ENCODE data around the gene COMMD10. TPM values are rescaled to one million over a fixed set of nuclear protein-coding genes. Genes with fewer than 3 reads are reported as not detected.
A peak's percentile ranks its signal among the peaks of the same experiment; 100 is the strongest.

The COMMD10 gene
- total RNA-seq, 1 donor from 2014 or later = 23.3 TPM

DNA sequence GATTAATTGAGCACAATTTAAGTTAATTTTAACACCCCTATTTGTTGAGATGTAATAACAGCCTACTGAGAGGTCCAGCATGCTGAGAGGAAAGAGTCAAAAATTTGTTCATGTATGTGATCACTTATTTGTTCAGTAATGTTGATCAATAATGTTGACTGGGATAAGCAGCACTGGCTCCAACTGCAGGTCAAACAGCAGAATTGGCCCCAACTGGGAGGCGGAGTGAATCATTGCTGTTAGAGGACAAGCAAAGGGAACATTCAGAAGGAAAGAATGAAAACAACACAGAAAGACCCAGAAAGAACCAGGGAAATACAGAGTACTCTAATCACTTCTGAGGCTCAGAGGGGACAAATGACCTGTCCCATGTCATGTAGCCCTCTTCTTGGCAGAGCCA, 221.1 kb downstream of the COMMD10 start:
- Mint-ChIP-seq H3K27ac (no peak overlapping the region), H3K9me3 (peaks cover 49% of the 10 kb centered on the region), H3K36me3 (peaks cover 72% of the 10 kb centered on the region), H3K4me3 (no peak overlapping the region), H3K27me3 (ENCODE audit: low read depth) (no peaks in the 10 kb centered on the region), H3K4me1 (peaks cover 14% of the 10 kb centered on the region)
- no peak for DNase-seq (ENCODE audit: low spot score in 2 of 2, unreplicated experiment in 2 of 2)
- TF ChIP-seq, protein P1, sequence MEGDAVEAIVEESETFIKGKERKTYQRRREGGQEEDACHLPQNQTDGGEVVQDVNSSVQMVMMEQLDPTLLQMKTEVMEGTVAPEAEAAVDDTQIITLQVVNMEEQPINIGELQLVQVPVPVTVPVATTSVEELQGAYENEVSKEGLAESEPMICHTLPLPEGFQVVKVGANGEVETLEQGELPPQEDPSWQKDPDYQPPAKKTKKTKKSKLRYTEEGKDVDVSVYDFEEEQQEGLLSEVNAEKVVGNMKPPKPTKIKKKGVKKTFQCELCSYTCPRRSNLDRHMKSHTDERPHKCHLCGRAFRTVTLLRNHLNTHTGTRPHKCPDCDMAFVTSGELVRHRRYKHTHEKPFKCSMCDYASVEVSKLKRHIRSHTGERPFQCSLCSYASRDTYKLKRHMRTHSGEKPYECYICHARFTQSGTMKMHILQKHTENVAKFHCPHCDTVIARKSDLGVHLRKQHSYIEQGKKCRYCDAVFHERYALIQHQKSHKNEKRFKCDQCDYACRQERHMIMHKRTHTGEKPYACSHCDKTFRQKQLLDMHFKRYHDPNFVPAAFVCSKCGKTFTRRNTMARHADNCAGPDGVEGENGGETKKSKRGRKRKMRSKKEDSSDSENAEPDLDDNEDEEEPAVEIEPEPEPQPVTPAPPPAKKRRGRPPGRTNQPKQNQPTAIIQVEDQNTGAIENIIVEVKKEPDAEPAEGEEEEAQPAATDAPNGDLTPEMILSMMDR (IDR thresholded peaks at IDR 0.05; ENCODE audit: unreplicated experiment) = no peak

GRCh38 chr5:116306846-116307245, 222.0 kb downstream of the COMMD10 start:
- TF ChIP-seq, protein P1 (IDR thresholded peaks at IDR 0.05; ENCODE audit: unreplicated experiment) = no peak
- H3K9me3 Mint-ChIP-seq = peaks cover 57% of the 10 kb centered on the region
- peaks cover 77% of the 10 kb centered on the region for H3K36me3 Mint-ChIP-seq
- no peak overlapping the region for H3K4me3 Mint-ChIP-seq
- no peak overlapping the region for H3K27ac Mint-ChIP-seq
- peaks cover 8% of the 10 kb centered on the region for H3K4me1 Mint-ChIP-seq
- DNase-seq (ENCODE audit: low spot score in 2 of 2, unreplicated experiment in 2 of 2) = no peak
- no peaks in the 10 kb centered on the region for H3K27me3 Mint-ChIP-seq (ENCODE audit: low read depth)

- no peak for DNase-seq (ENCODE audit: low spot score in 2 of 2, unreplicated experiment in 2 of 2)
- TF ChIP-seq, protein P1 (IDR thresholded peaks at IDR 0.05; ENCODE audit: unreplicated experiment) = no peak
- Mint-ChIP-seq H3K9me3 (peaks cover 61% of the 10 kb centered on the region), H3K27ac (no peak overlapping the region), H3K27me3 (ENCODE audit: low read depth) (no peaks in the 10 kb centered on the region), H3K36me3 (peaks cover 77% of the 10 kb centered on the region), H3K4me1 (peaks cover 11% of the 10 kb centered on the region), H3K4me3 (no peak overlapping the region)
These were observed 223.6 kb downstream of the COMMD10 start for GRCh38 chr5:116308391-116308790.

DNA sequence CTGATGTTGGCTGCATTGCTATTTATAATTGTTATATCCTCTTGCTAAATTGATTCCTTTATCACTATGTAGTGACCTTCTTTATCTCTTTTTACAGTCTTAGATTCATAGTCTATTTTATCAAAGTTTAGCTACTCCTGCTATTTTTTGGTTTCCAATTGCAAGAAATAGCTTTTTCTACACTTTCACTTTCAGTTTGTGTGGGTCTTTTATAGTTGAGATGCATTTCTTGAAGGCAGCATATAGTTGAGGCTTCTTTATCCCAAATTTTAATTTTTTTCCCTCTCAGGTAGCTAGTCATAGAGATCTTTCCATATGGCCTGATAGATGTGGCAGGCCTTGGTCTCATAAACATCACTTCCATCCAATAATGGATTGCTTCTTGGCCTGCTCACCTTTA, 228.5 kb downstream of the COMMD10 start:
- H3K4me1 Mint-ChIP-seq = peaks cover 28% of the 10 kb centered on the region
- H3K27me3 Mint-ChIP-seq (ENCODE audit: low read depth) = no peaks in the 10 kb centered on the region
- no peak overlapping the region for H3K4me3 Mint-ChIP-seq
- no peak overlapping the region for H3K27ac Mint-ChIP-seq
- H3K36me3 Mint-ChIP-seq = peaks cover 45% of the 10 kb centered on the region
- H3K9me3 Mint-ChIP-seq = peaks cover 43% of the 10 kb centered on the region
- no peak for DNase-seq (ENCODE audit: low spot score in 2 of 2, unreplicated experiment in 2 of 2)
- TF ChIP-seq, protein P1 (IDR thresholded peaks at IDR 0.05; ENCODE audit: unreplicated experiment) = no peak

DNA sequence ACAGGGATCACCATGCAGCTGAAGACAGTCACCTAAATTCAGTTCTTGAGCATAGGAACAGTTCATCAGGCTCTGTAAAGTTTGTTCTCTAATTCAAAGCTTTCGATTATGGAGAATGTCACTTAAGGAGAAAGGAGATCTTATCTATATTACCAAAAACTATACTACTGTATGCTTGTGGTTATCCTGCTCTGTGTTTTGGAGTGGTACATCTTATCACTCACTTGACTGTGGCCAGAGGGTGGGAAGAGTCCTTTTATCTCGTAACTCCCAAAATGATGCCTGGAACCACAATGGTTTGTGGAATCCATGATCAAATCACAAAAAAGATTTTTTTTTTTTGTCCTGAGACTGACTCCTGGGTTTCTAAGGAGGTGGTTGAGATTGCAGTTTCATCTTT, 230.7 kb downstream of the COMMD10 start:
- Mint-ChIP-seq H3K4me3 (no peak overlapping the region), H3K27me3 (ENCODE audit: low read depth) (no peaks in the 10 kb centered on the region), H3K4me1 (peaks cover 32% of the 10 kb centered on the region)

More for the DNA sequence above, 230.7 kb downstream of the COMMD10 start:
- peaks cover 46% of the 10 kb centered on the region for H3K36me3 Mint-ChIP-seq
- TF ChIP-seq, protein P1 (IDR thresholded peaks at IDR 0.05; ENCODE audit: unreplicated experiment) = no peak
- DNase-seq (ENCODE audit: low spot score in 2 of 2, unreplicated experiment in 2 of 2) = no peak
- peaks cover 35% of the 10 kb centered on the region for H3K9me3 Mint-ChIP-seq
- peak overlapping the region; percentile 67 for H3K27ac Mint-ChIP-seq

All from mesothelial cell of epicardium (in vitro differentiated cells).